ENCODE data around the gene SLC5A11.

SLC5A11 gene

DNA sequence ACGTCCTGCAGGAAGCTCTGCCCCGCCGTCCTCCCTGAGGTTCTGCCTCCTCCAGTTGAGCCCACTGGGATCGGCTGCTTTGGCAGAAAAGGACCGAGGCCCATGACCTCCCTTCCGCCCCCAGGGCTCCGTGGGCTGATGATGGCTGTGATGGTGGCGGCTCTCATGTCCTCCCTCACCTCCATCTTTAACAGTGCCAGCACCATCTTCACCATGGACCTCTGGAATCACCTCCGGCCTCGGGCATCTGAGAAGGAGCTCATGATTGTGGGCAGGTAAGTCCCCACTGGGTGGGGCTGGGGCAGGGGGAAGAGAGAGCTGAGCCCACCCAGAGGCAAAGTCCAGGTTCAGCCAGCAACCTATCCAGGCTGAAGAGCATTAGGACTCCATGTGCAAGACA lies 61.1 kb downstream of the SLC5A11 start:
- no peak overlapping the region for H2BK120ac ChIP-seq (ENCODE audit: low read depth, low read length)
- H2BK15ac ChIP-seq (ENCODE audit: low read length), result peak overlapping the region; percentile 15
- H4K91ac ChIP-seq (ENCODE audit: low read depth, low read length, poor library complexity), result no peak overlapping the region
- H3K4me1 ChIP-seq (ENCODE audit: control insufficient read depth in 2 of 2, insufficient read depth in 1 of 2, low read depth in 1 of 2, low read length in 2 of 2), result peaks cover 0 to 8% of the 10 kb centered on the region in 2 donors
- H2AK5ac ChIP-seq (ENCODE audit: low read depth, low read length), result peak overlapping the region; percentile 43
- H3K23ac ChIP-seq (ENCODE audit: low read depth, low read length, poor library complexity), result no peak overlapping the region
- no peak overlapping the region for H2AFZ ChIP-seq (ENCODE audit: low read length)
- no peak overlapping the region for H3K4ac ChIP-seq (ENCODE audit: low read length)
- DNase-seq (ENCODE audit: low spot score), result no peak
- no peaks in the 10 kb centered on the region for H3K9me3 ChIP-seq (replicated peaks in 1 of 2; ENCODE audit: control insufficient read depth in 2 of 2, insufficient read depth in 1 of 2, low read depth in 1 of 2, low read length in 2 of 2)
- H3K27me3 ChIP-seq (ENCODE audit: control insufficient read depth in 3 of 3, insufficient read depth in 3 of 3, low read depth in 1 of 3, low read length in 3 of 3), result no peaks in the 10 kb centered on the region
- no peak overlapping the region for H3K18ac ChIP-seq (ENCODE audit: low read length)
- no peak overlapping the region for H2BK5ac ChIP-seq (ENCODE audit: low read length)
- H3K14ac ChIP-seq (ENCODE audit: low read length), result no peak overlapping the region
- H3K4me2 ChIP-seq (ENCODE audit: insufficient read depth, low read length, poor library complexity, severe bottlenecking), result no peak overlapping the region
- H3K27ac ChIP-seq (replicated peaks; ENCODE audit: low read length), result no peak overlapping the region
- H3K4me3 ChIP-seq (ENCODE audit: low read length in 2 of 2), result no peak overlapping the region
- H3K9ac ChIP-seq (ENCODE audit: low read depth, low read length, poor library complexity), result no peak overlapping the region
- no peak overlapping the region for H2BK12ac ChIP-seq (ENCODE audit: low read length)
- no peaks in the 10 kb centered on the region for H3K36me3 ChIP-seq (replicated peaks in 1 of 2; ENCODE audit: control insufficient read depth in 2 of 2, insufficient read depth in 2 of 2, low read length in 2 of 2)
- no peaks in the 10 kb centered on the region for H3K79me1 ChIP-seq (ENCODE audit: low read depth, low read length)
- no peak overlapping the region for H4K8ac ChIP-seq (ENCODE audit: low read depth, low read length)
- no CpG with 5 or more reads among the region's 10 CpGs for WGBS, 2 donors (ENCODE audit: extremely low coverage in 2 of 2, insufficient read length in 2 of 2, insufficient replicate concordance in 1 of 2)

DNA sequence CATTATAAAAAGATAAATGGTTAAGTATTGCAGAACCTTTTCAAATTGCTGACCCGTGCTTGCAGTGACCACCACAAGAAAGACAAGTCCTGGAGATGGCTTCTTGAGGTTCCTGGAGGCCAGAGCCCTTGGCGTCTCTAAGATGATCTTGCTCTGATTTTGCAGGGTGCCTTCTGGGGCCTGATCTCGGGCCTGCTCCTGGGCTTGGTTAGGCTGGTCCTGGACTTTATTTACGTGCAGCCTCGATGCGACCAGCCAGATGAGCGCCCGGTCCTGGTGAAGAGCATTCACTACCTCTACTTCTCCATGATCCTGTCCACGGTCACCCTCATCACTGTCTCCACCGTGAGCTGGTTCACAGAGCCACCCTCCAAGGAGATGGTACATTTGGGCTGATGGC lies 63.0 kb downstream of the SLC5A11 start:
- no peak overlapping the region for H3K27ac ChIP-seq (replicated peaks; ENCODE audit: low read length)
- WGBS, 2 donors (ENCODE audit: extremely low coverage in 2 of 2, insufficient read length in 2 of 2, insufficient replicate concordance in 1 of 2), result no CpG with 5 or more reads among the region's 10 CpGs
- no peak overlapping the region for H4K91ac ChIP-seq (ENCODE audit: low read depth, low read length, poor library complexity)
- no peak overlapping the region for H2AK5ac ChIP-seq (ENCODE audit: low read depth, low read length)
- no peak overlapping the region for H4K8ac ChIP-seq (ENCODE audit: low read depth, low read length)
- no peaks in the 10 kb centered on the region for H3K9me3 ChIP-seq (replicated peaks in 1 of 2; ENCODE audit: control insufficient read depth in 2 of 2, insufficient read depth in 1 of 2, low read depth in 1 of 2, low read length in 2 of 2)
- no peak overlapping the region for H2BK12ac ChIP-seq (ENCODE audit: low read length)
- H3K27me3 ChIP-seq (ENCODE audit: control insufficient read depth in 3 of 3, insufficient read depth in 3 of 3, low read depth in 1 of 3, low read length in 3 of 3), result no peaks in the 10 kb centered on the region
- H2BK120ac ChIP-seq (ENCODE audit: low read depth, low read length), result no peak overlapping the region
- H2BK15ac ChIP-seq (ENCODE audit: low read length), result no peak overlapping the region
- no peaks in the 10 kb centered on the region for H3K36me3 ChIP-seq (replicated peaks in 1 of 2; ENCODE audit: control insufficient read depth in 2 of 2, insufficient read depth in 2 of 2, low read length in 2 of 2)
- no peak overlapping the region for H3K18ac ChIP-seq (ENCODE audit: low read length)
- no peak overlapping the region for H3K14ac ChIP-seq (ENCODE audit: low read length)
- H3K9ac ChIP-seq (ENCODE audit: low read depth, low read length, poor library complexity), result no peak overlapping the region
- H2BK5ac ChIP-seq (ENCODE audit: low read length), result no peak overlapping the region
- no peak for DNase-seq (ENCODE audit: low spot score)
- H3K4me3 ChIP-seq (ENCODE audit: low read length in 2 of 2), result no peak overlapping the region
- H3K4me2 ChIP-seq (ENCODE audit: insufficient read depth, low read length, poor library complexity, severe bottlenecking), result no peak overlapping the region
- H3K79me1 ChIP-seq (ENCODE audit: low read depth, low read length), result no peaks in the 10 kb centered on the region
- peaks cover 0 to 8% of the 10 kb centered on the region in 2 donors for H3K4me1 ChIP-seq (ENCODE audit: control insufficient read depth in 2 of 2, insufficient read depth in 1 of 2, low read depth in 1 of 2, low read length in 2 of 2)
- no peak overlapping the region for H2AFZ ChIP-seq (ENCODE audit: low read length)
- no peak overlapping the region for H3K23ac ChIP-seq (ENCODE audit: low read depth, low read length, poor library complexity)
- H3K4ac ChIP-seq (ENCODE audit: low read length), result no peak overlapping the region

DNA sequence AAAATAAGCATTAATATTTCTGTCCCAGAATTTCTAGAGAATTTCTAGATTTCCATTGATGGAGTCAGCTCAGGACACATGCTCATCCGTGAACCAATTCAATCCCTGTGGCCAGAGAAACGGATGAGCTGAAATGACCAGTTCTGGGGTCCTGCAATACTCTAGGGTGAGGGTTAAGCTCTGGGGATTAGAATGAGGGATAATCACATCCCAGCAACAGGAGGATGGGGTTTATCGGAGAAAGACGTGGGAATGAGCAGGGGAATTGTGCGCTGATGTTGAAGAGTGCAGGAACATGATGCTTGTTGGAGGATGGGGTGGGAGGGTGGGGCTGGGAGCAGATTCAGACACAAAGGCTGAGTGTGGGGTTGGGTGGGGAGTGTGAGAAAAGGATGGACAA lies 64.1 kb downstream of the SLC5A11 start:
- Histone ChIP-seq H3K4me1 (ENCODE audit: control insufficient read depth in 2 of 2, insufficient read depth in 1 of 2, low read depth in 1 of 2, low read length in 2 of 2) (peaks cover 0 to 8% of the 10 kb centered on the region in 2 donors), H3K79me1 (ENCODE audit: low read depth, low read length) (no peaks in the 10 kb centered on the region), H3K9me3 (replicated peaks in 1 of 2; ENCODE audit: control insufficient read depth in 2 of 2, insufficient read depth in 1 of 2, low read depth in 1 of 2, low read length in 2 of 2) (no peaks in the 10 kb centered on the region), H2AFZ (ENCODE audit: low read length) (no peak overlapping the region), H2AK5ac (ENCODE audit: low read depth, low read length) (no peak overlapping the region), H3K14ac (ENCODE audit: low read length) (peak overlapping the region; percentile 44), H3K27me3 (ENCODE audit: control insufficient read depth in 3 of 3, insufficient read depth in 3 of 3, low read depth in 1 of 3, low read length in 3 of 3) (no peaks in the 10 kb centered on the region), H3K9ac (ENCODE audit: low read depth, low read length, poor library complexity) (no peak overlapping the region), H3K4me3 (ENCODE audit: low read length in 2 of 2) (no peak overlapping the region), H3K27ac (replicated peaks; ENCODE audit: low read length) (no peak overlapping the region), H2BK15ac (ENCODE audit: low read length) (no peak overlapping the region), H2BK5ac (ENCODE audit: low read length) (no peak overlapping the region), H3K4me2 (ENCODE audit: insufficient read depth, low read length, poor library complexity, severe bottlenecking) (no peak overlapping the region), H2BK12ac (ENCODE audit: low read length) (no peak overlapping the region), H3K36me3 (replicated peaks in 1 of 2; ENCODE audit: control insufficient read depth in 2 of 2, insufficient read depth in 2 of 2, low read length in 2 of 2) (peaks cover 0 to under 1% of the 10 kb centered on the region in 2 donors), H4K8ac (ENCODE audit: low read depth, low read length) (no peak overlapping the region), H3K18ac (ENCODE audit: low read length) (no peak overlapping the region), H3K23ac (ENCODE audit: low read depth, low read length, poor library complexity) (no peak overlapping the region), H3K4ac (ENCODE audit: low read length) (no peak overlapping the region), H2BK120ac (ENCODE audit: low read depth, low read length) (no peak overlapping the region), H4K91ac (ENCODE audit: low read depth, low read length, poor library complexity) (no peak overlapping the region)
- no peak for DNase-seq (ENCODE audit: low spot score)
- WGBS, 2 donors (ENCODE audit: extremely low coverage in 2 of 2, insufficient read length in 2 of 2, insufficient replicate concordance in 1 of 2), result no CpG with 5 or more reads among the region's 5 CpGs

DNA sequence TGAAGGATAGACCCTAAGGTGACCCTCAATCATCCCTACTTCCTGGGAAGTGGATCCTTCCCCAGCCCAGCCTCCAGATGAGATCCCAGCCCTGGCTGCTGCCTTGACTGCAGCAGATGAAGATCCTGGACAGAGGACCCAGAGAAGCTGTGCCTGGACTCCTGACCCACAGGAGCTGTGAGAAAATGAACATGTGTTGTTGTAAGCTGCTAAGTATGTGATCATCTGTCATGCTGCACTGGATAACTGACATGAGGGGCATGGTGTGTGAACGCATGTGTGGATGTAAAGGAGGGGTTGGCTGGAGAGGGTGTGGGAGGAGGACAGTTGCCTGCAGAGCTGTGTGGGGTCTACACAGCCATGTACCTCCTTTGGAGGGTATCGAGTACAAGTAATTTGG lies 69.3 kb downstream of the SLC5A11 start:
- Histone ChIP-seq H4K8ac (ENCODE audit: low read depth, low read length) (no peak overlapping the region), H3K36me3 (replicated peaks in 1 of 2; ENCODE audit: control insufficient read depth in 2 of 2, insufficient read depth in 2 of 2, low read length in 2 of 2) (peaks cover 9 to 30% of the 10 kb centered on the region in 2 donors), H2BK5ac (ENCODE audit: low read length) (no peak overlapping the region), H2AK5ac (ENCODE audit: low read depth, low read length) (no peak overlapping the region), H3K27ac (replicated peaks; ENCODE audit: low read length) (no peak overlapping the region), H3K18ac (ENCODE audit: low read length) (no peak overlapping the region), H3K4me2 (ENCODE audit: insufficient read depth, low read length, poor library complexity, severe bottlenecking) (no peak overlapping the region), H3K4me1 (ENCODE audit: control insufficient read depth in 2 of 2, insufficient read depth in 1 of 2, low read depth in 1 of 2, low read length in 2 of 2) (peaks cover 0 to 6% of the 10 kb centered on the region in 2 donors), H3K9me3 (replicated peaks in 1 of 2; ENCODE audit: control insufficient read depth in 2 of 2, insufficient read depth in 1 of 2, low read depth in 1 of 2, low read length in 2 of 2) (no peaks in the 10 kb centered on the region), H2AFZ (ENCODE audit: low read length) (no peak overlapping the region), H2BK120ac (ENCODE audit: low read depth, low read length) (no peak overlapping the region), H3K27me3 (ENCODE audit: control insufficient read depth in 3 of 3, insufficient read depth in 3 of 3, low read depth in 1 of 3, low read length in 3 of 3) (no peaks in the 10 kb centered on the region), H3K14ac (ENCODE audit: low read length) (no peak overlapping the region), H4K91ac (ENCODE audit: low read depth, low read length, poor library complexity) (no peak overlapping the region), H2BK15ac (ENCODE audit: low read length) (no peak overlapping the region), H3K79me1 (ENCODE audit: low read depth, low read length) (no peaks in the 10 kb centered on the region), H2BK12ac (ENCODE audit: low read length) (no peak overlapping the region), H3K23ac (ENCODE audit: low read depth, low read length, poor library complexity) (no peak overlapping the region), H3K9ac (ENCODE audit: low read depth, low read length, poor library complexity) (no peak overlapping the region), H3K4ac (ENCODE audit: low read length) (no peak overlapping the region), H3K4me3 (ENCODE audit: low read length in 2 of 2) (no peak overlapping the region)
- no CpG with 5 or more reads among the region's 2 CpGs for WGBS, 2 donors (ENCODE audit: extremely low coverage in 2 of 2, insufficient read length in 2 of 2, insufficient replicate concordance in 1 of 2)
- no peak for DNase-seq (ENCODE audit: low spot score)
